ENCODE measurements around the gene MTCH1. TPM values are rescaled to one million over a fixed set of nuclear protein-coding genes. Genes with fewer than 3 reads are reported as not detected.
"Not testable (repeated sequence)": the region's sequence is repeated elsewhere in the genome, so short reads cannot be mapped to it uniquely, and the experiment has no call there.

The MTCH1 gene
- total RNA-seq, 2 donors from 2014 or later = 226 to 235 TPM

GRCh38 chr6:36954262-36954931, 31.6 kb downstream of the MTCH1 start, which contains the start of gene PI16:
PI16 (plus strand) TSS chr6:36954738; CDS start chr6:36954761, 23 bp downstream.
- Histone ChIP-seq H3K27me3 (ENCODE audit: control insufficient read depth, insufficient read depth, low read length, poor library complexity, severe bottlenecking) (no peaks in the 10 kb centered on the region), H3K9ac (ENCODE audit: extremely low read depth, low read length, poor library complexity, severe bottlenecking) (no peak within 1 kb of the TSS), H3K36me3 (ENCODE audit: control insufficient read depth, insufficient read depth, low read length) (no peaks in the 10 kb centered on the region), H3K27ac (ENCODE audit: low read depth, low read length) (no peak within 1 kb of the TSS), H3K4me3 (ENCODE audit: low read length) (no peak within 1 kb of the TSS), H3K4me1 (ENCODE audit: control insufficient read depth, insufficient read depth, low read length) (no peaks in the 10 kb centered on the region), H3K9me3 (ENCODE audit: control insufficient read depth, low read length) (no peaks in the 10 kb centered on the region)
- H3K4me1 Mint-ChIP-seq = peaks cover 2% of the 10 kb centered on the region
- TF ChIP-seq CTCF (conservative IDR thresholded peaks at IDR 0.05) = no peak
- DNase-seq = peak; percentile 41
- H3K9me3 Mint-ChIP-seq = no peaks in the 10 kb centered on the region
- WGBS, 2 experiments (ENCODE audit: insufficient coverage in 1 of 2, insufficient read length in 1 of 2) = 85 to 92% methylated on average over 9 to 14 of the region's 14 CpGs
- no peak within 1 kb of the TSS for H3K4me3 Mint-ChIP-seq
- no peaks in the 10 kb centered on the region for H3K36me3 Mint-ChIP-seq (ENCODE audit: low read depth)
- no peak within 1 kb of the TSS for H3K27ac Mint-ChIP-seq
- no peaks in the 10 kb centered on the region for H3K27me3 Mint-ChIP-seq (ENCODE audit: insufficient read depth)

GRCh38 chr6:36953931-36954261, 32.1 kb downstream of the MTCH1 start:
- Histone ChIP-seq H3K27ac (ENCODE audit: low read depth, low read length) (no peak overlapping the region), H3K9me3 (ENCODE audit: control insufficient read depth, low read length) (no peaks in the 10 kb centered on the region), H3K4me3 (ENCODE audit: low read length) (no peak overlapping the region), H3K36me3 (ENCODE audit: control insufficient read depth, insufficient read depth, low read length) (no peaks in the 10 kb centered on the region), H3K9ac (ENCODE audit: extremely low read depth, low read length, poor library complexity, severe bottlenecking) (no peak overlapping the region), H3K27me3 (ENCODE audit: control insufficient read depth, insufficient read depth, low read length, poor library complexity, severe bottlenecking) (no peaks in the 10 kb centered on the region), H3K4me1 (ENCODE audit: control insufficient read depth, insufficient read depth, low read length) (no peaks in the 10 kb centered on the region)
- Mint-ChIP-seq H3K9me3 (no peaks in the 10 kb centered on the region), H3K27ac (no peak overlapping the region), H3K4me3 (no peak overlapping the region), H3K36me3 (ENCODE audit: low read depth) (no peaks in the 10 kb centered on the region), H3K27me3 (ENCODE audit: insufficient read depth) (no peaks in the 10 kb centered on the region), H3K4me1 (peaks cover 2% of the 10 kb centered on the region)
- 88 to 91% methylated on average over 1 of the region's 1 CpG for WGBS, 2 experiments (ENCODE audit: insufficient coverage in 1 of 2, insufficient read length in 1 of 2)
- peak; percentile 35 for DNase-seq
- TF ChIP-seq CTCF (conservative IDR thresholded peaks at IDR 0.05) = no peak

GRCh38 chr6:36949636-36950035, 36.4 kb downstream of the MTCH1 start:
- H3K27ac Mint-ChIP-seq = no peak overlapping the region
- Histone ChIP-seq H3K4me3 (ENCODE audit: low read length) (no peak overlapping the region), H3K9ac (ENCODE audit: extremely low read depth, low read length, poor library complexity, severe bottlenecking) (no peak overlapping the region)

GRCh38 chr6:36949076-36949475, 36.9 kb downstream of the MTCH1 start:
- not testable (repeated sequence) for H3K4me1 ChIP-seq (ENCODE audit: control insufficient read depth, insufficient read depth, low read length); H3K27me3 Mint-ChIP-seq (ENCODE audit: insufficient read depth); H3K4me3 ChIP-seq (ENCODE audit: low read length); H3K36me3 ChIP-seq (ENCODE audit: control insufficient read depth, insufficient read depth, low read length); H3K9ac ChIP-seq (ENCODE audit: extremely low read depth, low read length, poor library complexity, severe bottlenecking); H3K9me3 ChIP-seq (ENCODE audit: control insufficient read depth, low read length); H3K27ac ChIP-seq (ENCODE audit: low read depth, low read length); H3K36me3 Mint-ChIP-seq (ENCODE audit: low read depth); H3K4me3 Mint-ChIP-seq; H3K9me3 Mint-ChIP-seq; H3K4me1 Mint-ChIP-seq; H3K27me3 ChIP-seq (ENCODE audit: control insufficient read depth, insufficient read depth, low read length, poor library complexity, severe bottlenecking)
- 82 to 87% methylated on average over 4 to 9 of the region's 9 CpGs for WGBS, 2 experiments (ENCODE audit: insufficient coverage in 1 of 2, insufficient read length in 1 of 2)
- peak; percentile 38 for DNase-seq
- H3K27ac Mint-ChIP-seq = peak overlapping the region; percentile 32

More at GRCh38 chr6:36949636-36950035, 36.4 kb downstream of the MTCH1 start:
- 80 to 86% methylated on average over 1 to 3 of the region's 3 CpGs for WGBS, 2 experiments (ENCODE audit: insufficient coverage in 1 of 2, insufficient read length in 1 of 2)
- no peak for DNase-seq
- Mint-ChIP-seq H3K36me3 (ENCODE audit: low read depth) (no peaks in the 10 kb centered on the region), H3K9me3 (no peaks in the 10 kb centered on the region), H3K4me1 (peaks cover 2% of the 10 kb centered on the region), H3K4me3 (no peak overlapping the region), H3K27me3 (ENCODE audit: insufficient read depth) (no peaks in the 10 kb centered on the region)
- Histone ChIP-seq H3K36me3 (ENCODE audit: control insufficient read depth, insufficient read depth, low read length) (no peaks in the 10 kb centered on the region), H3K4me1 (ENCODE audit: control insufficient read depth, insufficient read depth, low read length) (no peaks in the 10 kb centered on the region), H3K27ac (ENCODE audit: low read depth, low read length) (no peak overlapping the region), H3K27me3 (ENCODE audit: control insufficient read depth, insufficient read depth, low read length, poor library complexity, severe bottlenecking) (no peaks in the 10 kb centered on the region), H3K9me3 (ENCODE audit: control insufficient read depth, low read length) (no peaks in the 10 kb centered on the region)
- TF ChIP-seq CTCF (conservative IDR thresholded peaks at IDR 0.05) = no peak
